ENCODE measurements around the gene NRCAM. TPM values are rescaled to one million over a fixed set of nuclear protein-coding genes. Genes with fewer than 3 reads are reported as not detected.

Gene NRCAM
- total and polyA plus RNA-seq, 10 of the 15 experiments (the other 5 are each of a cell fraction or from before 2014, with no cell fraction given) = 0.30 to 2.0 (median 1.0) TPM

- Histone ChIP-seq H3K9ac (ENCODE audit: control insufficient read depth, insufficient read depth, low read length) (no peak overlapping the region), H4K20me1 (ENCODE audit: control insufficient read depth, insufficient read depth) (no peaks in the 10 kb centered on the region), H3K4me2 (ENCODE audit: control insufficient read depth, insufficient read depth) (no peak overlapping the region), H2AFZ (ENCODE audit: control insufficient read depth, low read depth, low read length) (no peak overlapping the region), H3K9me3 (replicated peaks; ENCODE audit: control insufficient read depth, insufficient read depth, low read length) (no peaks in the 10 kb centered on the region), H3K4me3 (no peak overlapping the region), H3K79me2 (ENCODE audit: control insufficient read depth, insufficient read depth, low read length) (no peaks in the 10 kb centered on the region), H3K27me3 (replicated peaks in 1 of 2; ENCODE audit: control insufficient read depth in 2 of 2, insufficient read depth in 2 of 2, low read length in 1 of 2) (0 out of 4 replicates have a peak, but pooled peaks cover 0 to 3% of the 10 kb centered on the region in 2 experiments), H3K36me3 (ENCODE audit: control insufficient read depth in 2 of 2, insufficient read depth in 2 of 2, low read length in 1 of 2) (no peaks in the 10 kb centered on the region), H3K27ac (ENCODE audit: control insufficient read depth, insufficient read depth) (no peak overlapping the region), H3K4me1 (ENCODE audit: control insufficient read depth, insufficient read depth, low read length) (no peaks in the 10 kb centered on the region)
- FAIRE-seq = no peak
- ChIA-PET CTCF (interaction anchor here (1.4 to 4.1 kb wide), 4 partner anchors 12 to 25 kb away, joined by 5 to 34 read pairs (median 20); partner anchors contain the start of gene LAMB4), RAD21 (ENCODE audit: unreplicated experiment) (interaction anchor here (1.0 to 3.6 kb wide), 5 partner anchors 14 to 25 kb away, joined by 4 to 21 read pairs (median 8); no protein-coding TSS in a partner anchor), POLR2A (interaction anchor here (0.7 to 3.3 kb wide), 3 partner anchors 12 to 539 kb away, joined by 6 to 31 read pairs (median 7); no protein-coding TSS in a partner anchor), SMC1A (ENCODE audit: uncharacterized antibody, unreplicated experiment) (interaction anchor here (1.1 to 3.9 kb wide), 8 partner anchors 10 to 29 kb away, joined by 3 to 65 read pairs (median 8); partner anchors contain the start of gene LAMB4)
- ATAC-seq = no peak
- WGBS (ENCODE audit: insufficient coverage, insufficient replicate concordance, low lambda C conversion rate, missing lambda C conversion rate) = 55% methylated on average over 3 of the region's 3 CpGs
- no peak for DNase-seq (ENCODE audit: low read depth, low spot score)
- in situ Hi-C loops (cut with MboI) = no loop called here
- intact Hi-C loops (cut with micrococcal nuclease; ENCODE audit: unreplicated experiment) = no loop called here
- no TSS peak for BruUV-seq (replicated peaks)
- TF ChIP-seq KAT2A (conservative IDR thresholded peaks at IDR 0.05; ENCODE audit: control insufficient read depth, low read depth, low read length) (no peak), CHD1 (IDR thresholded peaks at IDR 0.05; ENCODE audit: low read depth, low read length) (no peak), ZBTB11 (CRISPR knock-in tag; IDR thresholded peaks at IDR 0.05) (no peak), NKRF (conservative IDR thresholded peaks at IDR 0.05) (no peak), SREBF1 (IDR thresholded peaks at IDR 0.05; ENCODE audit: low read length) (no peak), ATF2 (IDR thresholded peaks at IDR 0.05; ENCODE audit: low read length) (no peak), POLR2AphosphoS5 (IDR thresholded peaks at IDR 0.05; ENCODE audit: low read length) (no peak), ZNF207 (IDR thresholded peaks at IDR 0.05; ENCODE audit: borderline replicate concordance) (no peak), NBN (IDR thresholded peaks at IDR 0.05) (no peak), EZH2 (IDR thresholded peaks at IDR 0.05; ENCODE audit: borderline replicate concordance, control insufficient read depth, low read depth, low read length) (no peak), EED (IDR thresholded peaks at IDR 0.05; ENCODE audit: low read depth) (no peak), ATF3 (IDR thresholded peaks at IDR 0.05; ENCODE audit: borderline replicate concordance, extremely low read depth, low read depth, low read length) (no peak), HDAC2 (IDR thresholded peaks at IDR 0.05) (no peak), KDM1A (IDR thresholded peaks at IDR 0.05; ENCODE audit: borderline replicate concordance) (no peak)
These were observed 335.3 kb downstream of the NRCAM start for GRCh38 chr7:108120933-108121332.
